Measurements from ENCODE around the gene ARL6IP1. TPM values are rescaled to one million over a fixed set of nuclear protein-coding genes. Genes with fewer than 3 reads are reported as not detected.

The ARL6IP1 gene
- polyA plus RNA-seq, 1 of the 3 experiments (the other 2 are of a cell fraction), result 95.8 TPM

DNA sequence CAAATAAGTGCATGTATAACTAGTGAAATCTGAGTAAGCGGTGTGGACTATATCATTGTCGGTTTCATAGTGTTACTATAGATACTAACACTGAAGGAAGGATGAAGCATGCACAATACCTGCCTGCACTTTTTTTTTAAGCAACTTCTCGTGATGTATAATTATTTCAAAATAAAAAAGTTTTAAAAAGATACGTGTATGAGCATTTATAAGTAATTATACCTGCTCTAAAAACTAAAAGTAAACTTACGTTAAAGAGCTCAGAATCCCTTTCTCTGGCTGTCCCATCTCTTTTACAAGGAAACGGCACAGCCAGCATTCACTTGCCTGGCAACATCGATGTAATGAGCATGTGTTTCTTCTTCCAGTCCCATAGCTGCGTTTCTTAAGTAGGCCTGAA, 31.3 kb upstream of the ARL6IP1 start:
- H3K4me2 ChIP-seq, result no peak overlapping the region
- no peak overlapping the region for H3K9ac ChIP-seq
- H3K27me3 ChIP-seq (ENCODE audit: insufficient read depth), result no peaks in the 10 kb centered on the region
- H3K9me2 ChIP-seq, result no peaks in the 10 kb centered on the region
- no peaks in the 10 kb centered on the region for H3K4me1 ChIP-seq (ENCODE audit: control insufficient read depth in 1 of 2, insufficient read depth in 2 of 2, low read depth in 1 of 2, low read length in 1 of 2)
- no peak overlapping the region for H2AFZ ChIP-seq (ENCODE audit: low read depth)
- no peak for DNase-seq
- H3K79me2 ChIP-seq (ENCODE audit: insufficient read depth), result no peaks in the 10 kb centered on the region
- no peaks in the 10 kb centered on the region for H3K9me3 ChIP-seq
- H3K27ac ChIP-seq (ENCODE audit: low read depth in 2 of 2, low read length in 1 of 2), result no peak overlapping the region
- POLR2A ChIA-PET, result no interaction called here
- WGBS (ENCODE audit: low lambda C conversion rate), result 91% methylated on average over 8 of the region's 8 CpGs
- no peaks in the 10 kb centered on the region for H4K20me1 ChIP-seq (ENCODE audit: insufficient read depth)
- H3F3A ChIP-seq (replicated peaks; ENCODE audit: insufficient read depth), result peaks cover 12% of the 10 kb centered on the region
- CTCF ChIA-PET, result interaction anchor here (1.4 to 2.3 kb wide), 2 partner anchors 10 to 31 kb away, joined by 4 to 5 read pairs; partner anchors contain the start of gene ARL6IP1
- H3K36me3 ChIP-seq (replicated peaks in 1 of 2; ENCODE audit: control insufficient read depth in 1 of 2, insufficient read depth in 2 of 2, low read length in 1 of 2), result peaks cover 88 to 91% of the 10 kb centered on the region in 2 experiments
- H3K4me3 ChIP-seq (ENCODE audit: low read depth in 2 of 2, low read length in 1 of 2), result no peak overlapping the region
- TF ChIP-seq FOSL2 (IDR thresholded peaks at IDR 0.05; ENCODE audit: borderline replicate concordance, low read depth), result no peak
- no peak for TF ChIP-seq TCF12 (IDR thresholded peaks at IDR 0.05)

DNA sequence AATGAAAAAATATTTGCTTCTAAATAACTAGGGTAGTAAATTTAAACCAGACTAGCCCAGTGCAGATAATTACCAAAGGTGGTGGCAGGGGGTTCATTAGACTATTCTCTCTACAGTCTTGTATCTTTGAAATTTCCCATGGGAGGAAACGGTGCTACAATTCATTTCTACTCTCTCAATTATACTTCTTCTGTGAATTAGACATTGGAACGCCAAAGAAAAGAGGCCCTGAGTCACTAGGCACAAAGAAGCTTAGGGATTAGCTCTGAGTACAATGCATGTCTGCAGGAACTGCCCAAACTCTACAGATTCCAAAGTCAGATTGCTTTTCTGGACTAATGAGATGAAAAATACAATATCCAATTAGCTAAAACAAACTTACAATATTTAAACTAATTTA, 30.7 kb upstream of the ARL6IP1 start:
- Histone ChIP-seq H3K9me2 (no peaks in the 10 kb centered on the region), H3K9ac (no peak overlapping the region), H3K9me3 (no peaks in the 10 kb centered on the region), H3K79me2 (ENCODE audit: insufficient read depth) (no peaks in the 10 kb centered on the region), H3K4me2 (no peak overlapping the region), H3K27ac (ENCODE audit: low read depth in 2 of 2, low read length in 1 of 2) (no peak overlapping the region), H3F3A (replicated peaks; ENCODE audit: insufficient read depth) (peaks cover 12% of the 10 kb centered on the region), H3K27me3 (ENCODE audit: insufficient read depth) (no peaks in the 10 kb centered on the region), H3K4me1 (ENCODE audit: control insufficient read depth in 1 of 2, insufficient read depth in 2 of 2, low read depth in 1 of 2, low read length in 1 of 2) (no peaks in the 10 kb centered on the region), H3K4me3 (ENCODE audit: low read depth in 2 of 2, low read length in 1 of 2) (no peak overlapping the region), H2AFZ (ENCODE audit: low read depth) (no peak overlapping the region), H3K36me3 (replicated peaks in 1 of 2; ENCODE audit: control insufficient read depth in 1 of 2, insufficient read depth in 2 of 2, low read length in 1 of 2) (peaks cover 84 to 85% of the 10 kb centered on the region in 2 experiments), H4K20me1 (ENCODE audit: insufficient read depth) (no peaks in the 10 kb centered on the region)
- POLR2A ChIA-PET, result no interaction called here
- DNase-seq, result no peak
- no peak for TF ChIP-seq GABPA (IDR thresholded peaks at IDR 0.05; ENCODE audit: low read depth)
- TF ChIP-seq, protein P1, sequence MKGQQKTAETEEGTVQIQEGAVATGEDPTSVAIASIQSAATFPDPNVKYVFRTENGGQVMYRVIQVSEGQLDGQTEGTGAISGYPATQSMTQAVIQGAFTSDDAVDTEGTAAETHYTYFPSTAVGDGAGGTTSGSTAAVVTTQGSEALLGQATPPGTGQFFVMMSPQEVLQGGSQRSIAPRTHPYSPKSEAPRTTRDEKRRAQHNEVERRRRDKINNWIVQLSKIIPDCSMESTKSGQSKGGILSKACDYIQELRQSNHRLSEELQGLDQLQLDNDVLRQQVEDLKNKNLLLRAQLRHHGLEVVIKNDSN (IDR thresholded peaks at IDR 0.05; ENCODE audit: borderline replicate concordance, low read depth), result no peak
- WGBS (ENCODE audit: low lambda C conversion rate), result 95% methylated on average over 2 of the region's 2 CpGs
- CTCF ChIA-PET, result interaction anchor here (2.3 kb wide), 1 partner anchor 31 kb away, joined by 5 read pairs; the partner anchor contains the start of gene ARL6IP1

DNA sequence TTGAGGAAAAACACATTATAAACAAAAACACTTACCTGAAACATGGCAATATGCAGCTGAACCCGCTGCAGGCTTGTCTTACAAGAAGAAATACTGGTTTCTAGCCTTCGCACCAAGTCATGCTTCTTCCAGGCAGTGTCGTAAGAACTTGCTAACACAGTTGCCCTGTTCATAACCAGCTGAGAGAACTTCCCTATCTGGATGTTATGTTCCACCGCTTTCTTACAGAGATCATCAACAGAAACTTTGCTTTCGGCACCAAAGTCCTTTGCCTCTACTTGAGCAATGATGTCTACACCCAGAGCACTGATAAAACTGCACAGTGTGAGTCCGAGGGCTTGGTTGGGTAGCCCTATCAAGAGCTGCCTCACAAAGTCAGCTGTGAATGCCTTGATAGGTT, 27.9 kb upstream of the ARL6IP1 start:
- no peaks in the 10 kb centered on the region for H3K9me2 ChIP-seq
- POLR2A ChIA-PET, result interaction anchor here (0.9 kb wide), 1 partner anchor 27 kb away, joined by 3 read pairs; no protein-coding TSS in a partner anchor
- H3F3A ChIP-seq (replicated peaks; ENCODE audit: insufficient read depth), result peaks cover 7% of the 10 kb centered on the region
- no peaks in the 10 kb centered on the region for H3K9me3 ChIP-seq
- DNase-seq, result no peak
- no peak overlapping the region for H3K4me3 ChIP-seq (ENCODE audit: low read depth in 2 of 2, low read length in 1 of 2)
- no peaks in the 10 kb centered on the region for H3K4me1 ChIP-seq (ENCODE audit: control insufficient read depth in 1 of 2, insufficient read depth in 2 of 2, low read depth in 1 of 2, low read length in 1 of 2)
- TF ChIP-seq TEAD4 (IDR thresholded peaks at IDR 0.05; ENCODE audit: borderline replicate concordance, insufficient read depth) (no peak), GABPA (IDR thresholded peaks at IDR 0.05; ENCODE audit: low read depth) (no peak), EZH2phosphoT487 (IDR thresholded peaks at IDR 0.05; ENCODE audit: borderline replicate concordance, low read depth) (no peak), JUND (IDR thresholded peaks at IDR 0.05) (no peak), NRF1 (IDR thresholded peaks at IDR 0.05; ENCODE audit: low read depth, low read length) (no peak), MXI1 (IDR thresholded peaks at IDR 0.05; ENCODE audit: low read depth, low read length) (no peak), RFX5 (IDR thresholded peaks at IDR 0.05; ENCODE audit: low read length) (no peak), POLR2AphosphoS5 (IDR thresholded peaks at IDR 0.05; ENCODE audit: low read depth, low read length) (no peak), SIN3A (IDR thresholded peaks at IDR 0.05; ENCODE audit: borderline replicate concordance, low read depth, low read length) (no peak), YY1 (IDR thresholded peaks at IDR 0.05; ENCODE audit: low read depth) (no peak), MEF2A (IDR thresholded peaks at IDR 0.05; ENCODE audit: borderline replicate concordance, low read depth) (no peak)
- TF ChIP-seq, protein P1 (IDR thresholded peaks at IDR 0.05; ENCODE audit: borderline replicate concordance, low read depth), result no peak
- TF ChIP-seq, protein P2, sequence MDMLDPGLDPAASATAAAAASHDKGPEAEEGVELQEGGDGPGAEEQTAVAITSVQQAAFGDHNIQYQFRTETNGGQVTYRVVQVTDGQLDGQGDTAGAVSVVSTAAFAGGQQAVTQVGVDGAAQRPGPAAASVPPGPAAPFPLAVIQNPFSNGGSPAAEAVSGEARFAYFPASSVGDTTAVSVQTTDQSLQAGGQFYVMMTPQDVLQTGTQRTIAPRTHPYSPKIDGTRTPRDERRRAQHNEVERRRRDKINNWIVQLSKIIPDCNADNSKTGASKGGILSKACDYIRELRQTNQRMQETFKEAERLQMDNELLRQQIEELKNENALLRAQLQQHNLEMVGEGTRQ (IDR thresholded peaks at IDR 0.05; ENCODE audit: borderline replicate concordance, low read depth, low read length), result no peak
- TF ChIP-seq, protein P3, sequence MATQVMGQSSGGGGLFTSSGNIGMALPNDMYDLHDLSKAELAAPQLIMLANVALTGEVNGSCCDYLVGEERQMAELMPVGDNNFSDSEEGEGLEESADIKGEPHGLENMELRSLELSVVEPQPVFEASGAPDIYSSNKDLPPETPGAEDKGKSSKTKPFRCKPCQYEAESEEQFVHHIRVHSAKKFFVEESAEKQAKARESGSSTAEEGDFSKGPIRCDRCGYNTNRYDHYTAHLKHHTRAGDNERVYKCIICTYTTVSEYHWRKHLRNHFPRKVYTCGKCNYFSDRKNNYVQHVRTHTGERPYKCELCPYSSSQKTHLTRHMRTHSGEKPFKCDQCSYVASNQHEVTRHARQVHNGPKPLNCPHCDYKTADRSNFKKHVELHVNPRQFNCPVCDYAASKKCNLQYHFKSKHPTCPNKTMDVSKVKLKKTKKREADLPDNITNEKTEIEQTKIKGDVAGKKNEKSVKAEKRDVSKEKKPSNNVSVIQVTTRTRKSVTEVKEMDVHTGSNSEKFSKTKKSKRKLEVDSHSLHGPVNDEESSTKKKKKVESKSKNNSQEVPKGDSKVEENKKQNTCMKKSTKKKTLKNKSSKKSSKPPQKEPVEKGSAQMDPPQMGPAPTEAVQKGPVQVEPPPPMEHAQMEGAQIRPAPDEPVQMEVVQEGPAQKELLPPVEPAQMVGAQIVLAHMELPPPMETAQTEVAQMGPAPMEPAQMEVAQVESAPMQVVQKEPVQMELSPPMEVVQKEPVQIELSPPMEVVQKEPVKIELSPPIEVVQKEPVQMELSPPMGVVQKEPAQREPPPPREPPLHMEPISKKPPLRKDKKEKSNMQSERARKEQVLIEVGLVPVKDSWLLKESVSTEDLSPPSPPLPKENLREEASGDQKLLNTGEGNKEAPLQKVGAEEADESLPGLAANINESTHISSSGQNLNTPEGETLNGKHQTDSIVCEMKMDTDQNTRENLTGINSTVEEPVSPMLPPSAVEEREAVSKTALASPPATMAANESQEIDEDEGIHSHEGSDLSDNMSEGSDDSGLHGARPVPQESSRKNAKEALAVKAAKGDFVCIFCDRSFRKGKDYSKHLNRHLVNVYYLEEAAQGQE (IDR thresholded peaks at IDR 0.05; ENCODE audit: low read depth, low read length), result no peak
- no peak overlapping the region for H2AFZ ChIP-seq (ENCODE audit: low read depth)
- CTCF ChIA-PET, result no interaction called here
- H3K79me2 ChIP-seq (ENCODE audit: insufficient read depth), result no peaks in the 10 kb centered on the region
- no peak overlapping the region for H3K27ac ChIP-seq (ENCODE audit: low read depth in 2 of 2, low read length in 1 of 2)
- no peaks in the 10 kb centered on the region for H3K27me3 ChIP-seq (ENCODE audit: insufficient read depth)
- no peak overlapping the region for H3K9ac ChIP-seq
- H4K20me1 ChIP-seq (ENCODE audit: insufficient read depth), result no peaks in the 10 kb centered on the region
- WGBS (ENCODE audit: low lambda C conversion rate), result 98% methylated on average over 6 of the region's 6 CpGs
- peaks cover 59 to 61% of the 10 kb centered on the region in 2 experiments for H3K36me3 ChIP-seq (replicated peaks in 1 of 2; ENCODE audit: control insufficient read depth in 1 of 2, insufficient read depth in 2 of 2, low read length in 1 of 2)
- no peak overlapping the region for H3K4me2 ChIP-seq
